ENCODE results near the gene NRXN3. TPM values are rescaled to one million over a fixed set of nuclear protein-coding genes. Genes with fewer than 3 reads are reported as not detected.

The NRXN3 gene
- total RNA-seq, 1 donor from 2014 or later, result 35.6 TPM

DNA sequence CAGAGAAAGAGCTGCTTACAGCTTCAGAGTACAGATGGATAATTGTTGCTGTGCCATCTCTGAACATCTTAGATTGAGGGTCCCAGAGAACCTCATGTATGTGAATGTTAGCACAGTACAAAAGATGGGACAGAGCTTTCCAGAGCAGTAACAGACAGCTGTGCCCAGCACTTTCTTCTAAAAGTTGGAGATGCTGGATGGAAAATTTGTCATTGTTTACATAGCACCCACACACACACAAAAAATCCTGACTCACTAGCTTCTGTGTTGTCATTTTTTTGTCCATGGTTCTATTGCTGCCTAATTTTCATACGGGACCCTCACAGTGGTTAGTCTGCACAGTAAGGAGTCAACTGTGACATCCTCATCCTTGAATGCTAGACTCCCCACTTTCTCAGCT lies 1666.4 kb downstream of the NRXN3 start:
- no peak for DNase-seq

DNA sequence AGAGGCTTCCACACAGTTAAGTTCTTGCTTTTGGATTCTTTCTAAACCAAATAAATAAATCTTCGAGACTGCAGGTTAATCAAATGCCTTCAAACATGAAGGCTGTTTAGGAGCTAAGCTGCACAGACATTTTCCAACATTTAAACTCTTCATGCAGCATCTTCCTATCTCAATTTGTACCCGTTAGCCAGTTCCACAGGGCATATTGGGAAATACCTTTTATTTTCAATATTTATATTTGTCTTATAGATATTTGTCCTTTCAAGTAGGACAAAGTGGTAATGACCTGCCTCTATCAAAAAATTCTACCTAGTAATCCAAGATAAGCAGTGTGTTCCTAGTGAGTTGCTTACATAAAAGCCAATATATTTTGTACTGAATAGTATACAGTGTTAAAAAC lies 1667.5 kb downstream of the NRXN3 start:
- no peak for DNase-seq

DNA sequence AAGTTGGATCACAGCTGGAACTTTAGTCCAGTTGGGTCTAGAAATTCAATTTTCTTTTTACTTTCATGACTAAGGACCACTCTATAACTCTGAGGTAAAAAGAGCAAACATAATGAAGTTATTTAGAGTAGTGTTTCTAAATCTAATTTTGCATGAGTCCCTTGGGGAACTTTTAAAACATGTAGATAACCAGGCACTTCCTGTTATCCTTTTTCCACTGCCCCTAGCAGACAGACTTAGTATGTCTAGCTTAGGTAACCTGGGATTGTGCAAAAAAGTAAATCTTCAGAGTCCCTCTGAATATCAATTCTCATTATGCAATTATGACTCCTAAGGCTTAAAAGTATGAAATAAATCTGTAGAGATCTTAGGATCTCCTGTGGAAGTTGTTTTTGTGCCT lies 1669.9 kb downstream of the NRXN3 start:
- no peak for DNase-seq

DNA sequence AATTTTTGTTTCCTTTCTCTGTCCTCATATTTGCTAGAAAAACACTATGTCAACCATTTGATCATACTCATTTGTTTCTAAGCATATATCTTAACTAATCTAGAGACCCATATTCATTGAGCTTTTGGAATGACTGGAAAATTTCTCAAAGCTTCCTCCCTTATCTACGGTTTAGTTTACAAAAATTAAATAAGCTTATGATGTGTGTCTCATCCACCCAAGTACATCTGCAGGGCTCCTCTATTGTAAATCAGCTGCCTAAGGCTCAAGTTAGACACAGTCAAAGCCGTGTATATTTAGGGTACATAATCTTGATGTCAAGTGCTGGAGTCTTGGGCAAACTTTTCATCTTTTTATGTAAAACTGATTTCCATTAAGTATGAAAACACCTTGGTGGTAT lies 1670.7 kb downstream of the NRXN3 start:
- no peak for DNase-seq

DNA sequence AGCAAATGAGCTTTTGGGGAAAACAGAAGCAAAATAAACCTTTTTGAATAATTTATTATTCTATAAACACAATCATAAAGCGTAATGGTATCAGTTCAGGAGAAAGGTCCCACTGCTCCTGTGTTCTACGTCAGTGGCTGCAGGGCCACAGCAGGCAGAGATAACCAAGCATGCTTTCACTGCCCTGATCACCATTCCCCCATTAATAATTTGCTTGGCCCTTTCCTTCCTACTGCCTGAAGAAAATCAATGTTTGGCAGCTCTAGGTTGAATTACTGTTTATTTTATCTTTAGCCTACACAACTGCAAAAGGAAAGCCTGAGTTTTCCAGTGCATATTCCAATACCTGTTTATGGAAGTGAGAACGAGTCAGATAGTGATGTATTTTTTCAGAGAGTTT lies 1671.3 kb downstream of the NRXN3 start:
- DNase-seq, result no peak

DNA sequence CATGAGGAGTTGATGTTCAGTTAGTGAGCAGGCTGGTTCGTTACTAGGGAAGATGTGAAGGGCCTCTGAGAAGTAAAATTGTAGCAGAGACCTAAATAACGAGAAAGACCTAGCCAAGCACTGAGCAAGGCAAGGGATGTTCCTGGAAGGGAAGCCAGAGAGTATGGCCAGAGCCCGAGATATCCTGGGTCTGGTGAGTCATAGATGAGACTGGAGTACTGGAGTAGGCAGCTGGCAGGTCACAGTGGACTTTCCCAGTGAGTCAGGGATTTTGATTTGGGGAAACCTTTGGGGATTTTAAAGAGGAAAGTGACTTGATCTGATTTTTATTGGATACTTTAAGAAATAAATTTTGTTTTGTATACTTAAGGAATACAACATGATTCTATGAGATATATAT lies 1672.1 kb downstream of the NRXN3 start:
- no peak for DNase-seq

DNA sequence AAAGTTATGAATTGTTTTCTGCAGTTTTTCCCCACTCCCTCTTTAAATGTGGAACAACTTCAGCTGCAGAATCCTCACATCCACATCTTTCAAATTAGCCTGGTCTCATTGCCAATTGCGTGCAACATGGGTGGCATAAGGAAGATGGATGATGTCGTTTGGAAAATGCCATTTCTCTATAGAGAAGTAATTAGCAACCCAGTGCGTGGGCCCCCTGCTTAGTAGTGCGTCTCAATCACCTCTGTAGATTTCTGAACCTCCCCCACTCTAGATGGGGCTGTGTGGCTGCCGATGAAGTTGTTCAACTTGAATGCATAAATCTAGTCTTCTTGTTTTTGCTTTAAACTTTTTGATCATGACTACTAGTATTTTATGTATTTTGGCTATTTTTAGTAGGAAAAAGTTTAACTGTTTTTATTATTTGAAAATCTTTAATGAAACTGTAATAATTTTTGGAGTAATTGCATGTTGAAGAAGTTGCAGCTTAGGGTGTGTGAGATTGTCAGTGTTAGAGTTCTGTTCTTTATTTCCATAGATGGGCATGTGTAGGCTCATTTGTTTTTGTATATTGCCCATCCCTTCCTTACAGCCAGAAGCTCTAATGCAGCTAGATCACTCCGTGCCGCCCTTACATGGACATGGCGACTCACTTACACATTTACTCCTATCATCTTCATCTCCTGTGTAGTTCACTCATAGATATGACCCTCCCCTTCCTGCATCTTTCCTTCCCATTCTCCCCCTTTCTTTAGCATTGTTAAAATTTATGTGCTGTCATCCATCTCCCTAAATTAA lies 1683.0 kb downstream of the NRXN3 start:
- DNase-seq, result no peak

DNA sequence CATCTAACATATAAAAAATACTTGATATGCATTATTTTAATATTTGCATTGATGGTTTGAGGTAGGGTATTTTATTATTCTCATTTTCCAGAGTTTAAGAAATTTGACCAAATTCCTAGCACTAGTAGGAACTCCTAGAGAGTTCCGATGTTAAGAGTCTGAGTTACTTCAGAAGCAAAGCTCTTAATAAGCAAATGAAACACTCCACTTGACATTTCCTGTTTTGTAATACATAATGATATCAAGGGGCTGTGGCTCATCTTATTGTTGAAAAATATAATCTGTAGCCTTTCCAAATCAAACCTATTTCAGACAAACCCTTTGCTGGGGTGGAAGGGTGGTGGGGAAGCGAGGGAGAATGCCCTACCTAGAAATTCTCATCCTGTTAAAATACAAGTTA lies 1685.6 kb downstream of the NRXN3 start:
- DNase-seq, result no peak

DNA sequence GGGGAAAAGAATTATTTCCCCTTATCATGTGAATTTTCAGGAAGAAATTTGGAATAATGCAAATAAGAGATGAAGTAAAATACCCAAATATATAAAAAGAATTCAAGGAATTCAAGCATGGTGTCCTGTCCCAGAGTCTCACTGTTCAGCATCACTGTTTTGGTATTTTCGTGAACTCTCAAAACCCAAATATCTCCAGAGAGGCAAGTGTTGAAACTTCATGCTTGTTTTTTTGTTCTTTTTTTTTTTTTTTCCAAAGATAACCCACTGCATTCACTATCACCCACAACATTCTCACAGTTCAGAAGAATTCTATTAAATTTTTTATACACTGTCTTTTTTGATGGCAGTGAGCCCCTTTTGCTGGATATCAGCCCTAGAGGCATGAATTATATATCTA lies 1686.2 kb downstream of the NRXN3 start:
- DNase-seq, result no peak

DNA sequence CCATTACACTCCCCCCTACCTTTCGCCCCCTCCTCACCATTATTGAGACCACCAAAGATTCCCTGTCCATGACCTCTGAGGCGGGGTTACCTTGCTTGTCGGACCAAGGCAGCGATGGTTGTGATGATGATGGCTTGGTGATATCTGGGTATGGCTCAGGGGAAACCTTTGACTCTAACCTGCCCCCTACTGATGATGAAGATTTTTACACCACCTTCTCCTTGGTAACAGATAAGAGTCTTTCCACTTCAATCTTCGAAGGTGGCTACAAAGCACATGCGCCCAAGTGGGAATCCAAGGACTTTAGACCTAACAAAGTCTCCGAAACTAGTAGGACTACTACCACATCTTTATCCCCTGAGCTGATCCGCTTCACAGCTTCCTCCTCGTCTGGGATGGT lies 1690.9 kb downstream of the NRXN3 start:
- DNase-seq, result no peak

DNA sequence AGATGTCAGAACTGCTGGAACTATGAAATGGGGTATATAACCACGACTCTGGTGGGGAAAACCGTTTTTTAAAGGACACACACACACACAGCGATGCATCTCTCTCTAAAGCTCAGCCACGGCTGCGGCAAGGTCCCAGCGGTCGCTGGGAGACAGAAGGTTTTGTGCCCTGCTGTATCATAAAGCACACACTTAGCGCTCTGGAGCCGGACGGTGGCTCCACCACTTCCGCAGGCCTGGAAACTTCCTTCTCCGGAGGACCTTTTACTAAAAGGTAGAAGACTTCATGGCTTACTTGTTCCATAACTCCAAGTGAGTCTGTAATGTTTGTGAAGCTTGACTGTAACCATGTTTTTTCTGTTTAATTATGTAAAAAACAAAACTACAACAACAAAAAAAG lies 1691.9 kb downstream of the NRXN3 start:
- DNase-seq, result no peak

DNA sequence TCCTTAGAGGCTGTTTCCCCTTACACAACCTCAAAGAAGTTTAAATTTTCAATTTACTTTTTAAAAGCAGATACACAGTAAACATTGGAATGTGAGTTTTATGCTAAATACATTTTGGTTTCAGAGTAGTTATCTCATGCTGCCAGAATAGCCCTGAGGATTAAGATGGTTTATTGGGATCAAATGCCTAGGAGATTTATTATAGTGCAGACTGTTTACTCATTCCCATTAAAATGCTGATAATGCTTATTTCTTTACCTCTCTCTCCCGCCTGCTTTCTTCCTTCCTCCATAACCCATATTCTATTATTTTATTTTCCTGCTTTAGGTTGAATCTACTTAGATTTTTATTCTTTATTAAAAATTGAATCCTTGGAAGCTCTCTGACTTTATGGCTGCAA lies 1701.0 kb downstream of the NRXN3 start:
- no peak for DNase-seq

DNA sequence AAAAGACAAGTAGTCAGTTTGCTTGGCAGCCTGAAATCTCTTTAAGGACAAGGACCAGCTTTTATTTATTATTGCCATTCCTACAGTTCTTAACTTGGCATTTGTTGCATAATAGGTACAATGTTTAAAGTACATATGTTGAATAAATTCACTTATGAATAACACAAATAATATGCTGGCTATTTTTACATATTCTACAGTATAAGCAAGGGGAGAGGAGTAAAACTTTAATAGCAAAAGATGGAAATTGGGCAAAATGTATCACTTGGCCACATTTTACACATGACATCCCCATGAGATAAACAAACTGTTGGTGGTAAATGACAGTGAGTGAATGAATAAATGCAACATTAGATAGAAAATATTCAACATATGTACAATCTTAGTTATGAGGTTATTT lies 1708.1 kb downstream of the NRXN3 start:
- no peak for DNase-seq

DNA sequence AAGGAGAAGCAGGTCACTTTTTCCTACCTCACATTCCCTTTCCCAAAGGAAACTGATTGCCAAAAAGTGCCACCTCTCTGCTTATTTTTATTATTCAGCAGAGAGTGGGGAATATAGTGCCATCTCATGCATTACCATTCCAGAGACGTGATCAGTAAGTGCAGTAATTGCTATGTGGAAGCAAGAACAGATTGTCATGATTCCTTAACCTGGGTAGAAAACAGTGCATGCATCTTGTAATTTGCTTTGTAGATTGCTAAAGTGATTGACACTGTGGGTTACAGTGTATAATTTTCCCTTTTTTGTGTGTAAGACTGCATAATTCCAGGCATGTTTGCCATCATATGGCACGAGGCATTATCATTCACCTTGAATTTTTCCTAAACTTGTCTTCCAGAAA lies 1708.6 kb downstream of the NRXN3 start:
- no peak for DNase-seq

DNA sequence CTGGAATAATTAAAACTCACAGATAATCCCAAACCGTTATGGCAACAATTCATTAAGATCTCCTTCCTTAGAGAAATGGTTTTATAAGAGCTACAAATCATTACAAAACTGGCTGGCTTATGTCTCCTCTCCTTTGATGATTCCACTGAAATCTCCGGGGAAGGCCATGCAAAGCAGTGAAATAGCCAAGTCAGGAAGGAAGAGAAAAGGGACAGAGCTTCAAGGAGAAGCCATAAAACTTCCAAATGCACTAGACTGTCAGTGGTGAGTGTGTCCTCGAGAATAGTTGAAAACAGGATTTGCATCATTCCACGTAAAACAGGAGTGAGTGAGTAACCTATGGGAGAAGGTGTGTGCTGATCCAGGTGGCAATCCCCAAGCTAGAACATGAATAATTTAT lies 1711.1 kb downstream of the NRXN3 start:
- no peak for DNase-seq

DNA sequence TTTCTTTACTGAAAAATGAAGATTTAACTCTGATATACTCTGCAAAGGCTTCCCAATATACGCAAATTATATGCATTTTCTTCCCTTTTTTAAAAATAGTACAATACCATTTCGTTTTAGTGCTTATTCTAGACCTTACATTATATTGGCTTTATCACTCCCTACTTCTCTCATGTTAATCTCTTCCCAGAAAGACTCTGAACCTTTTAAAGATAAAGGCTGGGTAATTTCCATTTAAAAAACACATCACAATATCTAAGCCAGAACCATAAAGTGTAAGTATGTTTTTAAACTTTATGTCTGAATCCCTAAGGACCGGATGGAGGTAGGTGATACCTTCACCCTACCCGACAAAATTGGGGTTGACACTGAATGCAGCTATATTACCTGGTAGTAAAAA lies 1720.4 kb downstream of the NRXN3 start:
- DNase-seq, result no peak

DNA sequence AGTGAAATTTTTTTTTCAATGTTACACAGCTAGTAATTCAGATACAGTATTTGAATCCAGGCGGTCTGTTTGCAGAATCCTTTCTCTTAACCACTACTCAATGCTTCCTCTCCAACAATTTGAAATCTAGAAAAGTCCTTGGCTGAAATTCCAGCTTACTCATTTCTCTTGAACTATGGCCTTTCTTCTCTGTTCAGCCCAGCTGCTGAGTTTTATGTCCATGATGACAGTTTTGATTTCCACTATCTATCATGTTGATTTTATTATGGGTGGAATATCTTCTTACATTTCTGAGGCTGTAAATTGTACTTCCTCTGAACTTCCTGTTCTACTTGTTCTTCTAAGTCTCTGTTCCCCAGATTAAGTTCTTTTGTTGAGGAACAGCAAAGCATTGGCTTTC lies 1725.8 kb downstream of the NRXN3 start:
- DNase-seq, result no peak

DNA sequence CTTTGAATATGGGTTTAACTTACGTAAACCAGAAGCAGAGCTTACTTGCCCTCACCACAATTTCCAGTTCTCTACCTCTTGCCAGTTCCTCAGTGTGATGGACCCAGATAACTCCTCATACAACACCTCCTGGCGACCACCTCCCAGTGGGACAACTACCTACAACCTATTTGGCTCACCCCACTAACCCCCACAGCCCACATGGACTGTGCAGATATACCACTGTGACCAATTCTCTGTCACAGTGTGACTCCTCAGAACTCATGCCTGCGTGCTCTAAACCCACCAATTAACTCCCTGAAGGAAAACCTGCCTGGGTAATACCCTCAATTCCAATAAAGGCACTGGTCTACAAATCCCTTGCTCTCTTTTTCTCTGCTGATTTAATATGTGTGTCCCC lies 1729.4 kb downstream of the NRXN3 start:
- no peak for DNase-seq

DNA sequence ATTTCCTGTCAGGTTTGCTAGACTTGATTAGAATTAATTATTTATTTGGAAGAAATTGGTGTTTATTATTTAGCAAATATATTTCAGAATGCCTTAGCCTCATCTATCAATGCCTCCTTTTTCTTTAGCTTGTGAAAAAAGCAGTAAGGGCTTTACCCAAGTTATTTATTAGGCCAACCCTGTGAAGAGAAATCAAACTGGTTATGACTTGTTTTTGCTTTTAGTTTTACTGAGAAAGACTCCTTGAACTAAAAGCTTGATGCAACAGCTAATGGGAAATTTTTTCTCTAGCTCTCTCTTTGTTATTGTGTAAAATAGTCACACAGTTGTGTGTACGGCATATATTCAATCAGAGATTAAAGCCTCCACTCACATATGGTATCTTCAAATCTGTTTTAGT lies 1734.3 kb downstream of the NRXN3 start:
- no peak for DNase-seq

DNA sequence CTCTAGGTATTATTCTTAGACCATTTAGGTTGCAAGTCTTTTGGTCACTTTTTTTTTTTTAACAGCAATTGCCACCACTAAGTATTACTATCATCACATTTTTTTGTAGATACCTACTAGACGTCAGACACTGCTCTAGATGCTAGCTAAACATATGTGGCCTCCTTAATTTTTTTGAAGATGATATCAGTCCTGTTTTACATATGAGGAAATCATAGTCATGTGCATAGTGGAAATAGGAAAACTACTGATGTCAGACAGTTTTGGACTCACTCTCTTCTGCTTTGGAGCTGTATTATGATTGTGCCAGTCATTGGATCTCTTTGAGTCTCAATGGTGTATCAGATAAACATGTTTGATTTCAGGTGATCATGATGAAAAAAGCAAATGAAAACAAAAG lies 1736.8 kb downstream of the NRXN3 start:
- no peak for DNase-seq

DNA sequence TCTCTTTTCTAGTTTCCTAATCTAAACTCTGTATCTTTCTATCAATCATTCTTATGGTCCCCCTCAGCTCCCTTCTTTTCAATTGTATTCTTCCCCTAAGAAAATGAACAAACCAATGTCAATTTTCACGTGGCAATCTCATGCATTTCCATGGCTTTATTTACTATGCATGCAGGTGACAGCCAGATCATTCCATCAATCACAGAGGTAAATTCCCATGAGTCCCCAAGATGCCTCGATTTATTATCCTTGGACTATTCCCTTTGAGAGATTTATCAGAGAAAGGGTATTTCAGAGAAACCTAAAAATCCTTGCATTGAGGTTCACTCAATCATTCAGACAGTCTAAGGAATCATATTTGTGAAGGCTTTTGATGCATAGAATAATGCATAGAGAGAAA lies 1739.9 kb downstream of the NRXN3 start:
- DNase-seq, result no peak

DNA sequence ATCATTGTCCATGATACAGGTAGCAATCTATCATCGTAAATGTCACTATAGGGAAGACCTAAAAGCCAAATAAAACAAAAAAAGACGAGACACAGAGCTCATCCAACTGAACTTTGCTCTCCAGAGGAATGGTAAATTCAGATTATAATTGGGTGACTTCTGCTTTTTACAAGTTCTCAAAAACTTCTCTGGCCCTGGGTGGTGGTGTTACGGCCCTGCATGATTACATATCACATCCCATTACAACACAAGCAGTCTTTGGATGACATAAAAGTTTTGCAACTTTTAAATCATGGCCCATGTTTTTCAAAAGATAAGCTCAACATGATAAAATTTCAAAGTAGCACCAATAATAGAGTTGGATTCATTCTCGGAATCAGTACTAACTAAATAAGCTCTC lies 1741.6 kb downstream of the NRXN3 start:
- no peak for DNase-seq

DNA sequence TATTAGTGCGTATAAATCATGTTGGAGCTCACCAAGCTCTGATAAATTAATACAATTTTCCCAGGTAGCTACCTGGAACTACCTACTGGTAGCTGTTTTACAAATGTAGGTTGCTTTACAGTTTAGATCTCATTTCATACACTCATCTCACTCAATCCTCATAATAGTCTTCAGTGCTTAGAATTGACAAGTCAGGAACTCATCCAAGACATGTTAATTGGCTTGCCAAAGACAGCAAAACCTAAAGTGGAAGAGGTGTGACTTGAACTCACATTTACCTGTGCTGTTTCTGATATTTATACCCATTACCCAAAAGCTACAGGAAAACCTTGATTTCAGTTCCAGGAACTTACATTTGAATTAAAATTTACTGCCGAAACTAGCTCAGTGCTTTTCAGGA lies 1744.4 kb downstream of the NRXN3 start:
- DNase-seq, result no peak

DNA sequence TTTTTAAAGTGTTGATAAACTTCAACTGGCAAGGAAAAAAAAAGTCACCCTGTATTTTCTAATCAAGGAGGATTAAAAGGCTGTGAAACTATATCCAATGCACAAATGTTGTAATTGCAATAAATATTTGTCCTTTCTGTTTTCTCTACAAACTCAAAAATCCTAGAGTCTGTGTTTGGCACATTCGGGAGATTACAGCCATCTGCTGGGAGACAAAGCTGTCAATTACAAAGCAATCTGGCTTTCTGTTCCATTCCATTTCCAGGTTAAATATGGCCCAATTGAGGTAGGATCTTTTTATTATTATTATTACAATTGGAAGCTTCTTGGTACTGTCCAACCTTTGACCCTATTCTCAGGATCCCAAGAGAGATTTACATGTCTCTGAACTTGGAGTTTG lies 1745.2 kb downstream of the NRXN3 start:
- DNase-seq, result no peak

DNA sequence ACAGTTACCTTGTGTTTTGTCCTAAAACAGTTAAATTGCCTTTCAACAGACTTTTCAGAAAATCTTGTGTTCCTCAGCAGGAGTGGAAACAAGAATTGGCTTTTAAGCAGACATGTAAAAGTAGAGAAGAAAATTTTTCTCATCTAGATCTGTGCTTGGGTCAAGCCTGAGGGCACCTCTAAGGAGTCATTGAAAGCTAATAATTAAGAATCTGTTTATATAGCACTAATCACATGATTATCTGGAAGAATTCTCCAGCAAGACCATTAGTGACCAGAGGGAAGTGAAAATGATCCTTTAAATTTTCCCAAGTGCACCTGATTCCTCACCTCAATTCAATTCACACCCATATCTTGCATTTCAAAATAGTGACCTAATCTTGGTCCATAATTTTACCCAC lies 1746.1 kb downstream of the NRXN3 start:
- DNase-seq, result no peak
